GM12874 (cell line): ENCODE results near the gene C6orf52.

Experiments used
- TF ChIP-seq, protein P1 (sequence below): IDR thresholded peaks from 2 replicates; pipeline ENCODE4 v1.5.1; 2011; ENCODE audit warnings: low read depth, mild to moderate bottlenecking, control low read depth, low read length, moderate library complexity; ENCODE audit not compliant: insufficient read depth

C6orf52 gene

DNA sequence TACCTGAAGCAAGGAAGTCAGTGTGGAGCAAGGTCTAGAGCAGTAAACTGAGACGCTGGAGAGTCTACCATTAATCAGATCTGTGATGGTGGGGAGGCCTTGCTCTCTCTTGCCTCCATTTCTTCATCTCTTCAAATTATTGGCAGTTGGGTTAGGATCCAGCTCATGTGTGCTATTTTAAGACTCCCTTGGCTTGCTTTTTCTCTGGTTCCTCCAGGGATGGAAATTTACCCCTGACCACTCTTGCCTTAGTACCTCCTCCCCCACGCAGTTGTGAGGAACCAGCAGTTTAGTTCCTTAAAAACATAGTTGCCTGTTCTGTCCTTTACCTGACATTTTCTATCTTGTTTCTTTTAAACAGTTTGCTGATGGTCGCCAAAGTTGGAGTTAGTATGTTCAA is 35.8 kb upstream of the C6orf52 start:
- TF ChIP-seq, protein P1, sequence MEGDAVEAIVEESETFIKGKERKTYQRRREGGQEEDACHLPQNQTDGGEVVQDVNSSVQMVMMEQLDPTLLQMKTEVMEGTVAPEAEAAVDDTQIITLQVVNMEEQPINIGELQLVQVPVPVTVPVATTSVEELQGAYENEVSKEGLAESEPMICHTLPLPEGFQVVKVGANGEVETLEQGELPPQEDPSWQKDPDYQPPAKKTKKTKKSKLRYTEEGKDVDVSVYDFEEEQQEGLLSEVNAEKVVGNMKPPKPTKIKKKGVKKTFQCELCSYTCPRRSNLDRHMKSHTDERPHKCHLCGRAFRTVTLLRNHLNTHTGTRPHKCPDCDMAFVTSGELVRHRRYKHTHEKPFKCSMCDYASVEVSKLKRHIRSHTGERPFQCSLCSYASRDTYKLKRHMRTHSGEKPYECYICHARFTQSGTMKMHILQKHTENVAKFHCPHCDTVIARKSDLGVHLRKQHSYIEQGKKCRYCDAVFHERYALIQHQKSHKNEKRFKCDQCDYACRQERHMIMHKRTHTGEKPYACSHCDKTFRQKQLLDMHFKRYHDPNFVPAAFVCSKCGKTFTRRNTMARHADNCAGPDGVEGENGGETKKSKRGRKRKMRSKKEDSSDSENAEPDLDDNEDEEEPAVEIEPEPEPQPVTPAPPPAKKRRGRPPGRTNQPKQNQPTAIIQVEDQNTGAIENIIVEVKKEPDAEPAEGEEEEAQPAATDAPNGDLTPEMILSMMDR: no peak

DNA sequence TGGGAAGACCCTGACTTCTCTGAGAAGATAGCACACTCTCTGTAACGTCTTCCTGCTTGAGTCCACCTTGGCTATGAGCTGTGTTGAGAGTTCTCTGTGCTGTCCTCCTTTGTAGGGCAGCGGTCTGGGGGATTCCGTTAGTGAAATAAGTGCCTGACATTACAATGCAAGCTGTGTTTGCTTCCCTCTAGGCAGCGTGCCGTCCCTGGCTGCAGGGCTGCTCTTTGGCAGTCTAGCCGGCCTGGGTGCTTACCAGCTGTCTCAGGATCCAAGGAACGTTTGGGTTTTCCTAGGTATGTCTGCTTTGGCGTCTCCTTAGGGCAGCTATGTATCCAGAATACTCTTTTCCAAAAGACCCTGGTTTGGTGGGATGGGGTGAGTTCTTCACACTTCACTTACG is 31.3 kb upstream of the C6orf52 start:
- TF ChIP-seq, protein P1: no peak

GRCh38 chr6:10725044-10725443 is 30.6 kb upstream of the C6orf52 start:
- TF ChIP-seq, protein P1: no peak

GRCh38 chr6:10723567-10723881 is 29.1 kb upstream of the C6orf52 start:
- TF ChIP-seq, protein P1: no peak

DNA sequence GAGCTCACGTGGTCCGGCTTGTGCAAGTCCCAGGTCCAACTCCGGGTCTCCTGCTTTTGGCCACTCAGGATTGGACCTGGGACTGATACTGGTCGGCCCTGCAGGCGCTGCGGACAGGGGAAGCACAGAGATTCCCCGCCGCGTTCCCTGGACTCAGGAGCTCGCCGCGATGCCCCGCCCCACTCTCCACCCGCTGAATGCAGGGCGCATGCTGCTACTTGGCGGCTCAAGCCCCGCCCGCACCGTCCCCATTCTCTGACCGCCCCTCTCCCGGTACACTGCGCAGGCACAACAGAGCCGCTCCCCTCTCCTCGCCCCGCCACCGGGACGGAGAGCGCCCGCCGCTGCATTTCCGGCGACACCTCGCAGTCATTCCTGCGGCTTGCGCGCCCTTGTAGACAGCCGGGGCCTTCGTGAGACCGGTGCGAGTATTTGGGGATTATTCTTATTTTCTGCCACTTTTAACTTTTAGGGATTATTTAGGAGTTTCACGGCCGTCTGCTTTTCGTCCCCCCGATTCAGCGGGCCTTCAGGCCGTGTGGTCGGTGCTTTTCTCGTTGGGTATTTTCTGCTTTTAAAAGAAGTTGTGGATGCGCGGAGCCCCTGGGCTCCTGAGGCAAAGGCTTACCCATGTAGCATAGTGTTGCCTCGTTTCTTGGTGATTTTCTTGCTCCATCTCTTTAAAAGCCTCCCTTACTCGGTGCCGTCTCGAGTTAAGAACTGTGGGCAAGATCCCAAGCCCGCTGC is 28.6 kb upstream of the C6orf52 start, which contains the start of gene TMEM14C:
Gene TMEM14C (plus strand): TSS at position 251 of the 747 bp plus-strand sequence. CDS start 1,544 bp downstream, outside the sequence.
- TF ChIP-seq, protein P1: no peak

DNA sequence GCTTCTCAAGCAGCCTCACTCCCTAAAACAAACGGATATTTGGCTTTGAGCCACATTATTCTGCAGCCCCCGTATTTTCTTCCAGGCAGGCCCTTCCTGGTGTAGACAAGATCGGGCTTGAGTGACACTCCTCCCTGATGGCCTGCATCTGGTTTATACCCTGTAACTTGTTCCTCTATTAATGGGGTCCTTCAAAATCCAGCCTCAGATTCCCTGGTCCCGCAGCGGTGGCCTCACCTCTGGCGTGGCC is 28.1 kb upstream of the C6orf52 start:
- TF ChIP-seq, protein P1: no peak

DNA sequence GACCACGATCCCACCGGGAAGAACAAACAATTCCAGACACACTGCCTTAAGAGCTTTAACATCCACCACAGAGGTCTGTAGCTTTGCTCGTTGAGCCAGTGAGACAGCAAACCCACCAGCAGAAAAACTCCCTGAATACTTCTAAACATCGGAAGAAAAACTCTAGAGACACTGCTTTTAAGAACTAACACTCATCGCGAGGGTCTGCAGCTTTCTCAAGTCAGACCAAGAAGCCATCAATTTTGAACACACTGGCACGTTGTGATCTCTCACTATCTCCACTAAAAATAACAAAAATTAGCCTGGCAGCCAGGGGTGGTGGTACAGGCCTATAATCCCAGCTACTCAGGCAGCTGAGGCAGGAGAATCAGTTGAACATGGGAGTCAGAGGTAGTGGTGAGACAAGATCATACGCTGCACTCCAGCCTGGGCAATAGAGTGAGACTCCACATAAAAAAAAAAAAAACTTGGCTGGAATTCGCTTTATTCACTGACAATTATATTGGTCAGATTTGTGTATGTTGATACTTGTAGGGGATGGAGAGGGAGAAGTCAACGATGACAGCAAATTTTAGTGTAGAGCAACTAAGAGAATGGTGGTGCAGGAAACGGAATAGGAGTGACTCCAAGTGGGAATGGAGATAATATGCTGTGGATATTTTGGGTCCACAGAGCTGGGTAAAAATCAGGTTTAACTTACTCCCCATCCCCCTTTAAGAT is 27.6 kb upstream of the C6orf52 start:
- TF ChIP-seq, protein P1: no peak
